Brain pericyte (primary cell): ENCODE results near the gene C6orf89.

Experiments
- DNase-seq: peaks from one replicate; pipeline ENCODE4 v3.0.0-alpha.2; 2012; ENCODE audit warnings: low read depth, low spot score

The C6orf89 gene

GRCh38 chr6:36968266-36968977 lies 82.7 kb downstream of the C6orf89 start:
- DNase-seq = no peak

GRCh38 chr6:36969240-36969691 lies 83.5 kb downstream of the C6orf89 start:
- no peak for DNase-seq

GRCh38 chr6:36969988-36970891 lies 84.5 kb downstream of the C6orf89 start:
- no peak for DNase-seq

- DNase-seq = no peak
Observed at GRCh38 chr6:36970892-36971842, 85.4 kb downstream of the C6orf89 start.

GRCh38 chr6:36971921-36972673 lies 86.3 kb downstream of the C6orf89 start:
- DNase-seq = no peak

- DNase-seq = no peak
Observed at GRCh38 chr6:36973190-36973589, 87.4 kb downstream of the C6orf89 start.

GRCh38 chr6:36973647-36974046 lies 87.9 kb downstream of the C6orf89 start:
- DNase-seq = no peak

GRCh38 chr6:36975231-36976006 lies 89.7 kb downstream of the C6orf89 start:
- no peak for DNase-seq

GRCh38 chr6:36976007-36976264 lies 90.2 kb downstream of the C6orf89 start:
- DNase-seq = no peak

- DNase-seq = no peak
Observed at GRCh38 chr6:36976509-36976908, 90.8 kb downstream of the C6orf89 start.

GRCh38 chr6:36976931-36977330 lies 91.2 kb downstream of the C6orf89 start:
- DNase-seq = no peak

GRCh38 chr6:36977470-36977941 lies 91.8 kb downstream of the C6orf89 start:
- DNase-seq = no peak
